Measurements from ENCODE around the gene PRR35. TPM values are rescaled to one million over a fixed set of nuclear protein-coding genes. Genes with fewer than 3 reads are reported as not detected.

PRR35 gene
- total and polyA plus RNA-seq, 7 donors = not detected

DNA sequence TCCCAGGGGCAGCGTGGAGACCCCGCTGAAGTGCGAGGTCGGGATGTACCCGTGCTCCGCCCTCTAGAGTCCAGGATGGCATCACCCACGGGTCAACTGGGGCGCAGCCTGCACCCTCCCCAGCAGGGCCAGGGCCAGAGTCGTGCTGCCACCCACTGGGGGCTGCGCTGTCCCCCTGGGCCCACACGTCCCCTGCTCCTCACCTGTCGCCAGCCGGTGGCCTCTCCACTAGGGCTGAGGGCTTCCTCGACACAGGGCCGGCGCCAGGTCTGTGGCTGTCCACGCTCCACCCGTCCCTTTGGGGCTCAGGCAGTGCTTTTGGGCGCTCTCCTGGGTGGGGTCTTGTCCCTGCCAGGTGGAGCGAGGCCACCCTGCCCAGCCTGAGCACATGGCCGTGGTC, 11.6 kb upstream of the PRR35 start:
- Histone ChIP-seq H3K27me3 (no peaks in the 10 kb centered on the region), H3K4me3 (no peak overlapping the region), H3K9me3 (no peaks in the 10 kb centered on the region), H3K27ac (no peak overlapping the region), H3K36me3 (peaks cover 0 to 54% (median 19%) of the 10 kb centered on the region in 4 donors), H3K4me1 (peaks cover 0 to 5% (median 2%) of the 10 kb centered on the region in 4 donors)
- intact Hi-C loops (cut with DNase I) = no loop called here
- WGBS, 2 donors = 94 to 96% methylated on average over 21 of the region's 21 CpGs
- no peak for TF ChIP-seq POLR2AphosphoS5 (IDR thresholded peaks at IDR 0.05)
- TF ChIP-seq POLR2A (IDR thresholded peaks at IDR 0.05) = no peak
- TF ChIP-seq EP300 (IDR thresholded peaks at IDR 0.05) = no peak
- TF ChIP-seq, protein P1, sequence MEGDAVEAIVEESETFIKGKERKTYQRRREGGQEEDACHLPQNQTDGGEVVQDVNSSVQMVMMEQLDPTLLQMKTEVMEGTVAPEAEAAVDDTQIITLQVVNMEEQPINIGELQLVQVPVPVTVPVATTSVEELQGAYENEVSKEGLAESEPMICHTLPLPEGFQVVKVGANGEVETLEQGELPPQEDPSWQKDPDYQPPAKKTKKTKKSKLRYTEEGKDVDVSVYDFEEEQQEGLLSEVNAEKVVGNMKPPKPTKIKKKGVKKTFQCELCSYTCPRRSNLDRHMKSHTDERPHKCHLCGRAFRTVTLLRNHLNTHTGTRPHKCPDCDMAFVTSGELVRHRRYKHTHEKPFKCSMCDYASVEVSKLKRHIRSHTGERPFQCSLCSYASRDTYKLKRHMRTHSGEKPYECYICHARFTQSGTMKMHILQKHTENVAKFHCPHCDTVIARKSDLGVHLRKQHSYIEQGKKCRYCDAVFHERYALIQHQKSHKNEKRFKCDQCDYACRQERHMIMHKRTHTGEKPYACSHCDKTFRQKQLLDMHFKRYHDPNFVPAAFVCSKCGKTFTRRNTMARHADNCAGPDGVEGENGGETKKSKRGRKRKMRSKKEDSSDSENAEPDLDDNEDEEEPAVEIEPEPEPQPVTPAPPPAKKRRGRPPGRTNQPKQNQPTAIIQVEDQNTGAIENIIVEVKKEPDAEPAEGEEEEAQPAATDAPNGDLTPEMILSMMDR (IDR thresholded peaks at IDR 0.05) = no peak
- no peak for DNase-seq

- Histone ChIP-seq H3K4me3 (no peak overlapping the region), H3K27me3 (no peaks in the 10 kb centered on the region), H3K36me3 (peaks cover 0 to 56% (median 19%) of the 10 kb centered on the region in 4 donors), H3K4me1 (peaks cover 0 to 5% (median 2%) of the 10 kb centered on the region in 4 donors), H3K9me3 (no peaks in the 10 kb centered on the region), H3K27ac (no peak overlapping the region)
- no peak for DNase-seq
- WGBS, 2 donors = 93 to 96% methylated on average over 54 of the region's 54 CpGs
- intact Hi-C loops (cut with DNase I) = no loop called here
- TF ChIP-seq EP300 (IDR thresholded peaks at IDR 0.05) (no peak), POLR2AphosphoS5 (IDR thresholded peaks at IDR 0.05) (no peak), POLR2A (IDR thresholded peaks at IDR 0.05) (no peak)
- TF ChIP-seq, protein P1 (IDR thresholded peaks at IDR 0.05) = no peak
These were observed 10.5 kb upstream of the PRR35 start for GRCh38 chr16:549544-550263.

GRCh38 chr16:551210-551609, 9.0 kb upstream of the PRR35 start:
- DNase-seq = no peak
- no peaks in the 10 kb centered on the region for H3K27me3 ChIP-seq
- intact Hi-C loops (cut with DNase I) = no loop called here
- no peaks in the 10 kb centered on the region for H3K9me3 ChIP-seq
- no peak overlapping the region for H3K27ac ChIP-seq
- peaks cover 0 to 56% (median 19%) of the 10 kb centered on the region in 4 donors for H3K36me3 ChIP-seq
- TF ChIP-seq, protein P1 (IDR thresholded peaks at IDR 0.05) = no peak
- no peak for TF ChIP-seq POLR2A (IDR thresholded peaks at IDR 0.05)
- no peak for TF ChIP-seq EP300 (IDR thresholded peaks at IDR 0.05)
- no peak for TF ChIP-seq POLR2AphosphoS5 (IDR thresholded peaks at IDR 0.05)
- 97 to 98% methylated on average over 28 of the region's 28 CpGs for WGBS, 2 donors
- no peak overlapping the region for H3K4me3 ChIP-seq
- H3K4me1 ChIP-seq = peaks cover 0 to 5% (median 2%) of the 10 kb centered on the region in 4 donors

DNA sequence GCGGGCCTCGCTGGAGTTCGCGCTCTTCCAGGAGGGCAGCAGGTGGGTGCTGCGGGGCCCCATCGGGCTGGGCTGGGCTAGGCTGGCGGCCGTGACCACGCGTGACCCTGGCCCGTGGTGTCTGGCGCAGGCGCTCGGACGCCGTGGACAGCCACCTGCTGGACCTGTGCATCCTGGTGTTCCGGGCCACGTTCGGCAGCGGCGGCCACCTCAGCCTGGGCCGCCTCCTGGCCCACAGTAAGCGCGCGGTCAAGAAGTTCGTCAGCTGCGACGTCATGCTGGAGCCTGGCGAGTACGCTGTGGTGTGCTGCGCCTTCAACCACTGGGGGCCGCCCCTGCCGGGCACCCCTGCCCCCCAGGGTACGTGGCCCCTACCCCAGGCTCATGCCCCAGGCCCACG, 8.0 kb upstream of the PRR35 start:
- intact Hi-C loops (cut with DNase I) = no loop called here
- Histone ChIP-seq H3K9me3 (no peaks in the 10 kb centered on the region), H3K4me3 (no peak overlapping the region), H3K36me3 (peaks cover 0 to 56% (median 19%) of the 10 kb centered on the region in 4 donors), H3K4me1 (peaks cover 0 to 4% (median 2%) of the 10 kb centered on the region in 4 donors), H3K27me3 (no peaks in the 10 kb centered on the region), H3K27ac (no peak overlapping the region)
- 96 to 97% methylated on average over 35 of the region's 35 CpGs for WGBS, 2 donors
- TF ChIP-seq POLR2AphosphoS5 (IDR thresholded peaks at IDR 0.05) = no peak
- TF ChIP-seq EP300 (IDR thresholded peaks at IDR 0.05) = no peak
- TF ChIP-seq, protein P1 (IDR thresholded peaks at IDR 0.05) = no peak
- TF ChIP-seq POLR2A (IDR thresholded peaks at IDR 0.05) = no peak
- no peak for DNase-seq

Measured in sigmoid colon (tissue), 7 donors.